ENCODE measurements around the gene FGD6.
"Not testable (repeated sequence)": the region's sequence is repeated elsewhere in the genome, so short reads cannot be mapped to it uniquely, and the experiment has no call there.

The FGD6 gene

GRCh38 chr12:95118138-95118787, 99.0 kb downstream of the FGD6 start:
- no peak for DNase-seq

GRCh38 chr12:95117178-95117599, 100.1 kb downstream of the FGD6 start:
- DNase-seq, result peak; percentile 71

- DNase-seq, result no peak
Observed at GRCh38 chr12:95116773-95117172, 100.5 kb downstream of the FGD6 start.

DNA sequence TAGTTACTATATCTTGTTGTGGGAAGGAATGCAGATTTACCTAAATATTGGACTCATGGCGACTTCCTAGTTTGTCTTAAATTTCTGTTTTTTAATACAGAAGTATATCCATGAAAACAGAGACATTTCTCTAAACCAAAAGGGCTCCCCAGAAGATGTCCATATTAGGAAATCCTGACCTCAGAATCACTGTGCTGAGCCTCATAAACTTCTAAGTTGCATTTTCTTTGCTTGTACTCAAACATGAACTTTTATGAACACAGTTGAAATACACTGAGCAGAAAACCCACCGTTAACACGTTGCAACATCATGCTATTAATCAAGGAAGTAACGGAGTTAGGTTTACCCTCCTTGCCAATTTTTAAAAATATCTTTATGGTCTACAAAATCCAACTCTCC, 100.9 kb downstream of the FGD6 start:
- no peak for DNase-seq

- no peak for DNase-seq
Observed at GRCh38 chr12:95115641-95116040, 101.6 kb downstream of the FGD6 start.

GRCh38 chr12:95114766-95115405, 102.4 kb downstream of the FGD6 start:
- DNase-seq, result no peak

DNA sequence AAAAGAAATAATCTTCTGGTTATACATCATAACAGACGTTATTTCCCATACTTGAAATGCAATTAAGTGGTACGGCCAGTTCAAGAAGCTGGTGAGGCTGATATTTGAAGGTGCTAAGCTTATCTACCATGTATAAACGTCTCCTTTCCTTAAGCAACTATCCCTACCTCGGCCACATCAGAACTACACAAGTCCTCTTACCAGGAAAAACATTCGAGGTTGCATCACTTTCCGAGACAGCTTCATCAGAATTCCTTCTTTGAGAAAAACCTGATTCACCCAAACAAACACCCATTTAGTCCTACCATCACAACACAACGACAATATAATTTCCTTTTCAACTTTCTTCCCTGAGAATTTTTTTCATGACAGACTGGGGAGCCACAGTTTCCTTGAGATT, 109.9 kb downstream of the FGD6 start:
- no peak for DNase-seq

DNA sequence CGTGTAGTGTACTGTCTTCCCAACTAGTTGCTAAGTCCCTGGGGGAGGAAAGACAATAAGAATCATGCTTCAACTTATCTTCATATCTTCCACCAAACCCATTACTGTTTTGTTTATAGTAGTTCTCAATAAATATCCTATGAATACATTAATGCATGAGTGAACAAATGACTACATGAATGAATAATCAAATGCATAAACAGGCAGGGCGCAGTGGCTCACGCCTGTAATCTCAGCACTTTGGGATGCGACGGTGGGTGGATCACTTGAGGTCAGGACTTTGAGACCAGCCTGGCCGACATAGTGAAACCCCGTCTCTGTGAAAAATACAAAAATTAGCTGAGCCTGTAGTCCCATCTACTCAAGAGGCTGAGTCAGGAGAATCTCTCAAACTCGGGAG, 111.7 kb downstream of the FGD6 start:
- DNase-seq, result peak; percentile 13

- DNase-seq, result no peak
Observed at GRCh38 chr12:95104919-95105452, 112.3 kb downstream of the FGD6 start.

DNA sequence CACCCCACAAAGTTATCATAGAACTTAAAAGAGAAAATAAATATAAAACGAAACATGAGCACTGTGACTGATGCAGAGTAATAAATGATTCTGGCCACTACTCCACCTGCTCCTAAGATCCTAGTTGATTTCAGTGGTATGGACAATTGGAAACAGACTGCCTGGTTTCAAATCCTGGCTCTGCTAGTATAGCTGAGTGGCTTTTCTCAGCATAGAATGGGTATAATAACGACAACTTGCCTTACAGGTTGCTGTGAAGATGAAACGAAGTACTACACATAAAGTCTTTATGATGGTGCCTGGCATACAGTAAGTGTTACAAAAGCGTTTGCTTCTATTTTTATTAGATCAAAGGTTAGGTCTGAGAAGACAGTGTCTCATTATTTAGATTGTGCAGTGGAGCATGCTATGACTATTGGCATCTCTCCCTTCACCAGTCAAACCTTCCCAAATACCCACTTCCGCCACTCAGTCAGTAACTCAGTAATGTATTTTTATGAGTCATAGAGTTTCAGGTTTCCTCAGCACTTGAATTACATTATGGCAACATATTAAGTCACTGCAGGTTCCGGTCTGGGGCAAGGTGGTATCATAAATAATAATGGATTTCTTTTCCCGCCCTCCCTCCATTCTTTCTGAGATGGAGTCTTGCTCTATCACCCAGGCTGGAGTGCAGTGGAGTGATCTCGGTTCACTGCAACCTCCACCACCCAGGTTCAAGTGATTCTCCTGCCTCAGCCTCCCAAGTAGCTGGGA, 114.2 kb downstream of the FGD6 start:
- peak; percentile 91 for DNase-seq

- DNase-seq, result not testable (repeated sequence)
Observed at GRCh38 chr12:95101957-95102356, 115.3 kb downstream of the FGD6 start.

- DNase-seq, result no peak
Observed at GRCh38 chr12:95100264-95101190, 116.7 kb downstream of the FGD6 start.

DNA sequence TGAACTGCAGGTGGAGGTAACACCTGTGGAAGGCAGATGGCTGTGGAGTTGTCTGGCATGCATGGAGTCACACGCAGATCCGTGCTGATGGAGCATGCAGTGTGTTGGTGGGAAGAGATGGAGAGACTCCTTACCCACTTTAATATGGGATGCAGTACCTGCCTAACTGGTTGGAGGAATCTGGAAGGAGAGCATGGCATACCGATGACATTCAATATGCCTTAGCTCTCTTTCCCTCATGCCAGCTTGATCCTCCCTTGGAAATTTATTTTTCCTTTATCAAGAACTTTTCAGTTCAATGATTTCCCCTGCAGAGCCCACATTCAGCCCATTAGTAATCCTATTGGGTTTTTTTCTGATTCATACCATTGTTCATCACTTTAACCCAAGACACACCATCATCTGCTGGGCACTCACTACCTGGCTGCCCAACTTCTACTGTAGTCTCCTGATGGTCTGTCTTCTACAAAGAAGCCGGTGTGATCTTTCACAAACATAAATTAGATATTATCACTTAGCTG, 117.9 kb downstream of the FGD6 start:
- DNase-seq, result no peak

DNA sequence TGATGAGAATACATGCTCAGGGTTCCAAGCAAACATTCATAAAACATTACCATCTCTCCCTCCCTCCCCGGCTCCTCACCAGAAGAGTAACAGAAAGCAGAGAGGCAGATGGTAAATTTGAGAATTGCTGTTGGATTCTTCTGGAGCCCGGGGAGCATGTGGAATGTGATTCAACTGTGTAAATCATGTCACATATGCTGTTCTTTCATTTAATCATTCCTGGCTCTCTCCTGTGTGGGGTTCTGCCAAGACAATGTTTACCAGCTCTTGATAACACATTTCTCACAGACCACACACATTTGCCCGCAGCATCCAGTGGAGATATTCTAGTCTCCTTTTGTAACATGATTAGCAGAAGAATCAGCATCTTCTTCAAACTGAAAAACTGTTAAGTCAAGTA, 120.4 kb downstream of the FGD6 start:
- no peak for DNase-seq

- DNase-seq, result no peak
Observed at GRCh38 chr12:95096378-95096777, 120.9 kb downstream of the FGD6 start.

- DNase-seq, result not testable (repeated sequence)
Observed at GRCh38 chr12:95095866-95096265, 121.4 kb downstream of the FGD6 start.

DNA sequence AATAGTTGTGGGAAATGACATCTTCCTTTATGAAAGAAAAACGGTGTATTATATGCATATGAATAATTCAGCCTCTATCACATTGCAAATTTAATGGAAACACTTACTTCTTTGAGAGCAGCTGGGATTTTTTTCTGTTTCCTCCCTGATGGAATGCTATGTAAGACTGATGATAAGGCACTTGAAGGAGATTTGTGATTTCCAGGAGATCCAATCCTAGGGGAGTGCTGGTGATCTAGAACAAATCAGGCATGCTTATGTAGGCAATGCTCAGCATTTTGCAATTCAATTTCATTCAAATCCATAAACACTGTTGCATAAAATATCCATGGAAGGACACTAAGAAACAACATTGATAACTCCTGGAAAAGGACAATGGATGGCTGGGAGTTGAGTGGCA, 127.8 kb downstream of the FGD6 start:
- no peak for DNase-seq

DNA sequence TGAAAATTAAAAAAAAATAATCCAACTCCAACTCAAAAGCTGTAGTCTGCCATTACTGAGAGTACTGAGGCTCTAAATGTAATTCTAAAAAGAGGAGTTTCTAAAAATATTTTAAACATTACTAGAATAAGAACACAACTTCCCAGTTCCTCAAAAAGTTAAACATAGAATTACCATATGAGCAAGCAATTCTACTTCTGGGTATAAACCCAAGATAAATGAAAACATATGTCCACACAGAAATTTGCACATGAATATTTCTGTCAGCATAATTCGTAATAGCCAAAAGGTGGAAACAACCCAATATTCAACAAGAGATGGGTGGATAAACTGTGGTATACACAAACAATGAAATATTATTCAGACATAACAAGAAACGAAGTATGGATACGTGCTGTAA, 128.9 kb downstream of the FGD6 start:
- DNase-seq, result no peak

DNA sequence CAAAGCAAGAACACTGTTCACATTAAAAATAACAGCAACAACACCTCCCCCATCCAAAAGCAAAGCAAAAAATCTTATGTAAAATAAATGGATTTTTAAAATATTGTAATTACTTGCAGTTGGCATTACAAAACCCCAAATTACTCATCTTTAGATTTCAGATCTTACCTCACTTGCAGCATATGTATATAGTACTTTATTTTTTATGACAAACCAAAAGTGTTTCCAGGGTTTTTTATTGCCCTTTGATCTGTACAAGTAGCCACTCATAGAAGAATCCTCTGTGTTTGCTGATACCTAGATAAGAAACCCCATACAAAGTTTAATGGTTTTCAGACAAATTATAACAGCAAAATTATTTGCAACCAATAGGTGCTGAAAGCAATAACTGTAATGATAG, 131.7 kb downstream of the FGD6 start:
- DNase-seq, result peak; percentile 34

DNA sequence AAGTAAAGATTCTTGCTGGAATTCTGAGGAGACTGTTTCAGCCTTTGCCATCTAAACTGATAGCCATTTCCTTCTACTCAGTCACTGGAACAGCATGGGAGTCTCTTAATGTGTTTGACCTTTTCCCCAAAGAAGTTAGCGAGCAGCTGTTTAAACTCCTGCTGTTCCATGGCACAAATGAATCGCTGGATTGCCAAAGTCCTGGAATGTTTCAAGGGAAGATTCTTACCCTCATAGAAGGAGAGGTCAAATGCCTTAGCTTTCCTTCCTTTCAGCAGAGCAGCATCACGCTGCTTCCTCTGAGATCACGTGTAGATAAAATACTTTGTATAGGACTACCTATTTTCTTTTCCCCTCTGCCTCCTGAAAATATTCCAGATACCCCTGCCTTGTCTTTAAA, 133.3 kb downstream of the FGD6 start:
- no peak for DNase-seq

- no peak for DNase-seq
Observed at GRCh38 chr12:95083471-95083870, 133.8 kb downstream of the FGD6 start.

- no peak for DNase-seq
Observed at GRCh38 chr12:95077341-95077740, 139.9 kb downstream of the FGD6 start.

DNA sequence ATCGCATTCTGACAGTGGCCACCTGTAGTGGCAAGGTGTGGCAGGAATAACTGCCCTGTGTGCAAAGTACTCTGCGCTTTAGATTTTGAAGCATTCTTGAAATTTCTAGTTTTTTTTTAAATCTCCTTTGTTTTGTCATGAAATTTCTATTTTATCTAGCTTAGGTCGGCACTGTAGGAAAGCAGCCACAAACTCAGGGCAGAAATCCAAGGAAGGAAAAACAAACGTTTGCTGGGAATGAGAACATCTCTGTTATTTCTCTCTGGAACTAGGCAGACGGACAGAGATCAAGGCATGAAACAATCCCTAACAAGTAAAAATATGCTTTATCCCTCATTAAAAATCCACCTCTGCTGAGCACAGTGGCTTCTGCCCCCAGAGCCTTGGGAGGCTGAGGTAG, 142.5 kb downstream of the FGD6 start:
- DNase-seq, result no peak
